Skeletal muscle satellite cell (primary cell): ENCODE measurements around the gene CHCHD5. TPM values are rescaled to one million over a fixed set of nuclear protein-coding genes. Genes with fewer than 3 reads are reported as not detected.

ENCODE experiments used
- small RNA-seq: library from RNA; depleted of rRNA; stranded (forward); fragments of <200 nt; gene quantifications from one replicate; pipeline ENCODE3, GENCODE V24; 2012

The CHCHD5 gene

Small RNAs within 50 kb of the gene (small RNA-seq; reads per million reads assigned to genes)
- not detected for gene RF00019
